CD1c-positive myeloid dendritic cell (primary cell): ENCODE measurements around the gene OR5B21.

Experiments used
- DNase-seq: peaks from one replicate; pipeline ENCODE4 v3.0.0-alpha.2; 2016; ENCODE audit errors: extremely low spot score

The OR5B21 gene

DNA sequence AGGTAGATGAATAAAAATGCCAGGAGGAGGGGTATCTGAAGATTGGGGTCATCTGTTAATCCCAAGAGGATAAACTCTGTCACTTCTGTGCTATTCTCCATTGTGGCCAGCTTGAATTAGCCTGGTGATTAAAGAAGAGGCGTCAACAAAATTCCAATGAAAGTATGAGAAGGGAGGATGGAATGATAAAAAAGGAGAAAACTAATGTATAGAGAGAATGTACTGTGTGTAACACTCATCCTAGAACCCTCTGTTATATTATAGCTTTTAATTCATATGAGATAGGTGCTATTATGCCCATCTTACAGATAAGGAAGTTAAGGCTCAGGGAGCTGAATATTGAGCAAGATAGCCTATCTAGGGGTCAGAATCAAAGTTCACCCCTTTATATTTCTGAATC lies at the start of gene OR5B21:
OR5B21 (minus strand) TSS at position 101 of the 400 bp plus-strand sequence; CDS start at position 101, 0 bp downstream.
- DNase-seq = no peak

- no peak for DNase-seq
These were observed 41.7 kb upstream of the OR5B21 start for GRCh38 chr11:58549644-58550043.

DNA sequence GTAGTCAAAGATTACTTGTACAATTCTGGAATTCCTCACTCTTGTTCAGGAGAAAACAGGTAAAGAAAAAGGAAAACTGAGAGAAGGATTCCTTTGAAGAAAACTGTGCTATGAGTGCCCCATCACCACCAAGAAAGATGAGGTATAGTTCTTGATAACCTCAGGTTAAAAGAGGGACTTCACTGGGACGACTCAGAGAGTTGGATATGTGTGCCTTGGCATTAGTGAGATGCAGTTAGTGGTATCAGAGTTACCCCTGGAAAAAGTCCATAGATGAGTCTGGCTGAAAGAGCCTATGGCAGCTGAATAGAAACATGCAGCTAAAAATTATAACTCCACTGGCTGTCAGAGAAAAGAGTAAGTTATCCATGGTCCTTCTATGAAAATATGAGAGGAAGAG lies 38.9 kb upstream of the OR5B21 start:
- DNase-seq = no peak

GRCh38 chr11:58531865-58532341 lies 24.0 kb upstream of the OR5B21 start:
- no peak for DNase-seq

GRCh38 chr11:58530236-58530635 lies 22.3 kb upstream of the OR5B21 start:
- no peak for DNase-seq

- DNase-seq = no peak
These were observed 19.5 kb upstream of the OR5B21 start for GRCh38 chr11:58527429-58527828.

- peak; percentile 50 for DNase-seq
These were observed 18.8 kb upstream of the OR5B21 start for GRCh38 chr11:58526721-58527120.

DNA sequence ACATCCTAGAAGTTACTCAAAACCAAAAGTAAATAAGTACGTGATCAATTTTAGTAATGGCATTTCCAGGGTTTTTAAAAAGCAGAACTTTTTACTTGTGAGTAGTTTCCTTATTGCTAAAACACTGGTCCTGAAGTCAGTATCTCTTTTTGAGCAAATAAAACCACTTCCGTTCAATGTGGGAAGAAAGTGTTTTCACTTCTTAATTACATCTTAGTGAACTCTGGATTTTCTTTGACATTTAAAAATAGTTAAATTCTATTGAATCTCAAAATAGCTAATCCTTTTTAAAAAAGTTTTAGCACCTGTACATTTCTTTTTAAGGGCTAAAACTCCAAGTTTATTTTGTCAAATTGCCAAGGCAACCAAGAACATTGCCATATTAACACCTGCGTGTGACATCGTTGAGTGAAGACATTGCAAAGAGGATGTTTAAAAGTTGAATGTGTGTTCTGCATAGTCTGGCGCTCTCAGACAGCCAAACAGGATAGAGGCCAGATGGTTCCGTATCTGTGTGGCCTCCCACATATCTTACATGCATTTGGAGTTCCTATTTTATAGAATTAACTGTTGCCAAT lies 17.2 kb upstream of the OR5B21 start:
- DNase-seq = peak; percentile 91

- DNase-seq = peak; percentile 77
These were observed 16.5 kb upstream of the OR5B21 start for GRCh38 chr11:58524232-58525036.

DNA sequence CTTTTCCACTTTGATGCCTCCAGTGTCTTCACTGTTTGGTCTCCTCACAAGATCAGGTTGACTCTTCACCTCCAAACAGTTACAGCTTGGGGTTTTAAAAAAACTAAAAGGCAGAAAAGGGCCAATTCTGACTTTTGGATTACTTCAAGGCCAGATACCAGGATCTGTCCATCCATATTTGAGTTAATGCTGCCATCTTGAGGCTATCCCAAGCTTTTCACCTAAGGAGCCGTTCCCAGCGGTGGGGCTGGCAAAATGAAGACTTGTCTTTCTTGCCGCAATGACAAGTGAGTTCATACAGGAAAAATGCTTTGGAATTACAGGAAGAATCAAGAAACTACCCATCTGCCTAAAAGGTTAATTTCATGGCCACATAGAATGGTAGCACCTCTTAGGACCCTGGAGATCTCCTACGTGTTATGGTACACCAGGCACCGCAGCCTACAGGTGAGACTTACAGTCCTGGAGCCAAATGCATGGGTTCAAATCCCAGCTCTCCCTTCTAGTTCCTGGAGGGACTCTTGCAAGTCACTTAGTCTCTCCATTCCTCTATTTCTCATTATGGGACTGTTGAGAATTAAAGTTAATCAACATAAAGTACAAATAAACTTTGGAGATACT lies 6.0 kb upstream of the OR5B21 start:
- peak; percentile 56 for DNase-seq

DNA sequence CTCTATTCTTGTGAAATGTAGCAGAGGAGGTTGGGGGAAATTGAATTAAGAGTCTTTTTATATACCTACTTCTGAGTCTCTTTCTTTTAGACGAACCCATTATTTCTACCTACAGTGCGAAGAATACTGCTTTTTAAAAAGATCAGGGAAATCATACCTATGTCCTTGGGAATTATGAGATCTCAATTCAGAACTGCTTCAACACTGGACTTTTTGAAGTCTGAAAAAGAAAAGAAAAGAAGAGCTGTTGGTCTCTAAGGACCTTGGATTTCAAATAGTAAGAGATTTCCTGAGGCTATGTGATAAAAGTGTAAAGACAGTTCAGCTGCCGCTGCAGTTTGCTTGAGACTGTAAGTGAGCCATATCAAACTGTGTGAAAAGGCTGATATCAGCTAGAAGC lies 3.7 kb upstream of the OR5B21 start:
- DNase-seq = no peak

DNA sequence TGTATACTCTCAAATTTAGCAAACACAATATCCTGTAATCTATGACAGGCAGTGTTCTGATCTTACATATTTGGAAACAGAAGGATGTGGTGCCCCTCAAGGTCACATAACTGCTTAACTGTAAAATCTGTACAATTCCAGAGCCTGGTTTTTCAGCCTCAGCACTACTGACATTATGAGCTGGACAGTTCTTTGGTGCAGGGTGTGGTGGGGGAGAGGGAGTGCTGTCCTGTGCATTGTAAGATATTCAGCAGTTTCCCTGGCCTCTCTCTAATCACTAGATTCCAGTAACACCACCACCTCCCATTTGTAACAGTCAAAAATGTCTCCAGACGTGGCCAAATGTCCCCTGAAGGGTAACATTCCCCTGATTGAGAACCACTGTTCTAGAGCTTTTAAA lies 1.8 kb upstream of the OR5B21 start:
- DNase-seq = no peak

DNA sequence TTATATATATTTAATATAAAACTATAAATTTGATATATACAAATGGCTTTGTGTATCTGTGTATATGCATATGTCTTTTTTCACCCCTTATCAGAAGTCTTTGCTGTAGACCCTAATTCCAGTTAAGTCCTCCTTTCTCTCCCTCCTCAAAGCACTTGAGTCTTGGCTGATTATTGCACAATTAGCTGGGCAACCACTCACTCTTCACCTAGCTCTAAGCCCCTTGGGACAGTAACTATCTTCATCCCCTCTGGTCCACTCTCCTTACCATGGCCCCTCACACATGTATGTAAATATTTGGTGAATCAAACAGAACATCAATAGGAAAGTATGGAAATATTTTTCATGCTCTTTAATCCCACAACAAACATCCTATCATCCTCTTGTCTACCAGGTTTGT lies 909 bp upstream of the OR5B21 start:
- DNase-seq = no peak

DNA sequence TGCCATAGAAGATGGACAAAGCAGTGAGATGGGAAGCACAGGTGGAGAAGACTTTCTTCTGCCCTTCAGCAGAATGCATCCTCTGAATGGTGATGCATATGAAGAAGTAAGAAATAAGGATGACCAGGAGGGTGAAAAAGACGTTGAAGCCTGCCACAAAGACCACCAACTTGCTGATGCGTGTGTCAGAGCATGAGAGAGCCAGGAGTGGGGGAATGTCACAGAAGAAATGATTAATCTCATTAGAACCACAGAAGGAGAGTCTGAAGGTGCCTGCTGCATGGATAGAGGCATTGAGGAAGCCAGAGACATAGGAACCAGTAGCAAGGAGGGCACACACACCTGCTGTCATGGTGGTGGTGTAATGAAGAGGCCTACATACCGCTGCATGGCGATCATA lies 550 bp downstream of the OR5B21 start:
- DNase-seq = no peak

- peak; percentile 56 for DNase-seq
These were observed 970 bp downstream of the OR5B21 start for GRCh38 chr11:58506935-58507334.

- no peak for DNase-seq
These were observed 2.1 kb downstream of the OR5B21 start for GRCh38 chr11:58505849-58506248.

DNA sequence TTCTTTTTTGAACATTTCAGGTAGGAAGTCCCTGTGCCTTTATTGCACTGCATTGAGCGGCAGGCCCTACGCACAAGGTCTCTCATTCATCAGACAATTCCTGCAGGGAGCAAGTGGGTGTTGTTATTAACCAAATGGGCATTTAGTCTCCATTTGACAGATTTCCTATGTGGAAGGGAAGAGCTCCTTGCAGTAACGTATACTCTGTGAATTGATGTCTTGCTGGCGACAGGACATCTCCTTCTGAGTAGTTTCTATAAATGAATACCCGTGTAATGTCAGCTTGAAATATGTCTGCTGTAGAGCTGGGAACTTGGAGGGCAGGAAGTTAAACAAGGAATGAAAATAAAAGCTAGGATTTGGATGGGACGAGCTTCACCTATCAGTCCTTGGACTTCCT lies 3.7 kb downstream of the OR5B21 start:
- no peak for DNase-seq

DNA sequence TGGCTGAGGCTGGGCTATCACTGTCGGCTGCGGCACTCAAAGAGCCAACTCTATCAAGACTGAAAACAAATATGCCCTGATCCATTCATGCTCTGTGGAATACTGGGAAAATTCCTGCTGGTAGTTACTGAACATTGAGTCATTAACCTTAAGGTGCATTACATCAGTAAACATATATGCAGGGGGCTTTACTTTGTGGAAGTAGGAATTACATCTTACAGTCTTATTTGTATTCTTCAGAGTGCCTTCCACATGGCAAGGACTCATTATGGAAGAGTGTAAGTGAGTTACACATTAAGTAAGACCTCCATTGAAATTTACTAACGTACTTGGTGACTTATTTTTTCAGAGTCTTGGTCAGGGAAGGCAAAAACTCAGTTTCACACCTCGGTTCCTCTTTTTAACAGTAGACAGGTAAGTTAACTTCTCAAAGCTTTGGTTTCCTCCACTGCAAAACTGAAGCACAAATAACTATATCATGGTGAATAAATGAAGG lies 4.5 kb downstream of the OR5B21 start:
- DNase-seq = no peak

DNA sequence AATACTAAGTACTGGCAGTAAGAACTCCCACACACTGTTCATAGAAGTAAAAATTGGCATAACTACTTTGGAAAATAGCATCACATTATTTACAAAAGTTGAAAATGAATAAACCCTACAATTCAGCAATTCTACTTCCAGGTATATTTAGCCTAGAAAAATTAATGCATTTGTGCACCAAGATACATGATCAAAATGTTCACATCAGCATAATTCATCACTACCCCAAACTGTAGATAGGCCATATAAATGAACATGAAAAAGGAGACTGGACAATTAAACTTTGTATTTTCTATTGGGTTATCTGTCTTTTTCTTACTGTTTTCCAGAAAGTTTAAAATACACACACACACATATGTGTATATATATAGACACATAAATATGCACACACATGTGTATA lies 5.9 kb downstream of the OR5B21 start:
- no peak for DNase-seq

GRCh38 chr11:58498464-58498863 lies 9.4 kb downstream of the OR5B21 start:
- DNase-seq = no peak

- no peak for DNase-seq
These were observed 10.0 kb downstream of the OR5B21 start for GRCh38 chr11:58497951-58498350.

- no peak for DNase-seq
These were observed 12.0 kb downstream of the OR5B21 start for GRCh38 chr11:58495906-58496305.

GRCh38 chr11:58494101-58494500 lies 13.8 kb downstream of the OR5B21 start:
- DNase-seq = no peak
